ENCODE results near the gene PIGO.

Gene PIGO

DNA sequence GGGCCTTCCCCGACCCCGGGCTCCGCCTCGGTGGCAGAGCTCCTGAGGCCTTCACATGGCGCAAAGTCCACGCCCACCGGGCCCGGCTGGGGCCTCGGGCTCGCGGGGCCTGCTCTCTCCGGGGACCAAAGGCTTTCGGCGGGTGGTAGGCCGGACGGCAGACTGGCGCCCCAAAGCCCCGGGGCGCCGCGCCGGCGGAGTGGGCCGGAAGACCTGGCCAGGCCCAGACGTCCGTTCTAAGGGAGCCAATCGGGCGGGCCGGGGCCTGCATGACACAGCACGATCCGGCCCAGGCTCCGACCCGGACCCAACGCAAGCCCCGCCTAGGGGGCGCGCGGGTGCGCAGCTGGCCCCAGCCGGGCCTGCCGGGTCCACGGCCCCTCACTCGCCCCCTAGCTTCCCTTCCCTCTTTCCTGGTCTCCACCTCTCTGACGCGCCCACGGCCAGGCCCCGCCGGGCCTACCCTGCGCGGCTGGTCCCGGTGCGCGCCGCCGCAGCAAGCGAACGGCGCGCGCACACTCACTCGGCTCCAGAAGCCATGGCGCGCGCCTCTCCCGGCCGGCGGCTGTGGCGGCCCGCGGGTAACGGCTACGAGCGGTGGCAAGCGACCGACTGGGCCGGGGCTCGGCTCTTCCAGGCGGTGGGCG, 24.5 kb downstream of the PIGO start:
- ATAC-seq, result peak; percentile 81
- TF ChIP-seq OSR1 (CRISPR knock-in tag; IDR thresholded peaks at IDR 0.05) (no peak), ISL1 (CRISPR knock-in tag; IDR thresholded peaks at IDR 0.05) (no peak), ZFP3 (CRISPR knock-in tag; IDR thresholded peaks at IDR 0.05) (peak; percentile 62; the same call in 1 of the 2 replicates), ZFP30 (CRISPR knock-in tag; IDR thresholded peaks at IDR 0.05) (no peak), BACH2 (CRISPR knock-in tag; IDR thresholded peaks at IDR 0.05; ENCODE audit: borderline replicate concordance) (no peak), SNAI2 (CRISPR knock-in tag; IDR thresholded peaks at IDR 0.05) (no peak)
- TF ChIP-seq, protein P1, sequence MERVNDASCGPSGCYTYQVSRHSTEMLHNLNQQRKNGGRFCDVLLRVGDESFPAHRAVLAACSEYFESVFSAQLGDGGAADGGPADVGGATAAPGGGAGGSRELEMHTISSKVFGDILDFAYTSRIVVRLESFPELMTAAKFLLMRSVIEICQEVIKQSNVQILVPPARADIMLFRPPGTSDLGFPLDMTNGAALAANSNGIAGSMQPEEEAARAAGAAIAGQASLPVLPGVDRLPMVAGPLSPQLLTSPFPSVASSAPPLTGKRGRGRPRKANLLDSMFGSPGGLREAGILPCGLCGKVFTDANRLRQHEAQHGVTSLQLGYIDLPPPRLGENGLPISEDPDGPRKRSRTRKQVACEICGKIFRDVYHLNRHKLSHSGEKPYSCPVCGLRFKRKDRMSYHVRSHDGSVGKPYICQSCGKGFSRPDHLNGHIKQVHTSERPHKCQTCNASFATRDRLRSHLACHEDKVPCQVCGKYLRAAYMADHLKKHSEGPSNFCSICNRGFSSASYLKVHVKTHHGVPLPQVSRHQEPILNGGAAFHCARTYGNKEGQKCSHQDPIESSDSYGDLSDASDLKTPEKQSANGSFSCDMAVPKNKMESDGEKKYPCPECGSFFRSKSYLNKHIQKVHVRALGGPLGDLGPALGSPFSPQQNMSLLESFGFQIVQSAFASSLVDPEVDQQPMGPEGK (CRISPR knock-in tag; IDR thresholded peaks at IDR 0.05; ENCODE audit: borderline replicate concordance), result 0 out of 2 replicates have a peak, but pooled peaks have one; percentile 17

DNA sequence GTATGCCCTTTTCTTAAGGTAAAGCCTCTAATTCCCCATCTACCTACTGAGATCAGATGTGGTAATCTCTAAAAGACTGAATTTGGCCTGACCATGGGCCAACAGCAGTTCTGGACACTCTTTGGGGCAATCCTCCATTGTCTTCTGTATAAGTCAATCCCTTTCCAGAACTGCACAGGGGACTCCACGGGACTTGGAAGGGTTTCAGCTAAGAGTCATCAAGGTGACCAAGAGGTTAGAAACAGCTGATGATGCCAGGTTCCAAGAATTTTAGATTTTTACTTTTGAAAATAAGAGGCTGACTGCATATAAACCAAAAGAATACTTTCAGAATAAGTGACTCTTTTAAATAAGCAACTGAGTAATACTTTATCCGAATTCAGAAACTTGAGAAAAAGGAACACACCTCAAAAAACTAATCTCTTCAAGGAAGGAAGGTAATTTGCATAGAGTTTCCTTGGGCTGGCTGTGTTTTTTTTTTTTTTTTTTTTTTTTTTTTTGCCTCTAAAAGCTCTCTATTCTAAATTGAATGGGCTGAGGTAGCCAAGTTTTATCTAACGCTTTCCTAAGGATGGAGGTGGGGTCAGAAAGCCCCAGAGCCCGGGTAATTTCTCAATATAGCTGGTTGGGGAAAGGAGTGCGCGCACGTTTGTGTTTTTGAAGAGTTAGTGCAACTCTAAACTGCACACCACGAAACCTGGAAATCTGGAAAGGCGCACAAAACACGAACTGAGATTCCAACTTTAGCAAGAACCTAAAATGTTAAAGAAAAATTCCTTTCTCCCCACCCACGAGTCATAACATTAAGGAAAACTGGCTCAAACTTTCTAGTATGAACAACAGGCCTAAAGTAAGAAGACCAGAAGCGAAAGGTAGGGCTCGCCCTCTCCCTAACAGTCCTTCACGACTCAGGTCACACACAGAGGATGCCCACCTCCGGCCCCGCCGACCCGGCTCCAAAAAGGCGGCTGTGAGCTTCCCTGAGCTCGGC, 25.3 kb downstream of the PIGO start:
- no peak for TF ChIP-seq ZNF70 (CRISPR knock-in tag; IDR thresholded peaks at IDR 0.05)
- TF ChIP-seq TCF4 (CRISPR knock-in tag; IDR thresholded peaks at IDR 0.05; ENCODE audit: borderline replicate concordance), result no peak
- TF ChIP-seq, protein P2, sequence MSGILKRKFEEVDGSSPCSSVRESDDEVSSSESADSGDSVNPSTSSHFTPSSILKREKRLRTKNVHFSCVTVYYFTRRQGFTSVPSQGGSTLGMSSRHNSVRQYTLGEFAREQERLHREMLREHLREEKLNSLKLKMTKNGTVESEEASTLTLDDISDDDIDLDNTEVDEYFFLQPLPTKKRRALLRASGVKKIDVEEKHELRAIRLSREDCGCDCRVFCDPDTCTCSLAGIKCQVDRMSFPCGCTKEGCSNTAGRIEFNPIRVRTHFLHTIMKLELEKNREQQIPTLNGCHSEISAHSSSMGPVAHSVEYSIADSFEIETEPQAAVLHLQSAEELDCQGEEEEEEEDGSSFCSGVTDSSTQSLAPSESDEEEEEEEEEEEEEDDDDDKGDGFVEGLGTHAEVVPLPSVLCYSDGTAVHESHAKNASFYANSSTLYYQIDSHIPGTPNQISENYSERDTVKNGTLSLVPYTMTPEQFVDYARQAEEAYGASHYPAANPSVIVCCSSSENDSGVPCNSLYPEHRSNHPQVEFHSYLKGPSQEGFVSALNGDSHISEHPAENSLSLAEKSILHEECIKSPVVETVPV (CRISPR knock-in tag; IDR thresholded peaks at IDR 0.05), result no peak
- TF ChIP-seq RARB (CRISPR knock-in tag; IDR thresholded peaks at IDR 0.05), result no peak
- TF ChIP-seq ARNTL (CRISPR knock-in tag; IDR thresholded peaks at IDR 0.05; ENCODE audit: borderline replicate concordance, low read depth), result no peak
- no peak for TF ChIP-seq PPARA (CRISPR knock-in tag; IDR thresholded peaks at IDR 0.05; ENCODE audit: borderline replicate concordance)
- no peak for TF ChIP-seq GLIS3 (CRISPR knock-in tag; IDR thresholded peaks at IDR 0.05)
- TF ChIP-seq TOX (CRISPR knock-in tag; IDR thresholded peaks at IDR 0.05; ENCODE audit: borderline replicate concordance), result no peak
- ATAC-seq, result no peak

DNA sequence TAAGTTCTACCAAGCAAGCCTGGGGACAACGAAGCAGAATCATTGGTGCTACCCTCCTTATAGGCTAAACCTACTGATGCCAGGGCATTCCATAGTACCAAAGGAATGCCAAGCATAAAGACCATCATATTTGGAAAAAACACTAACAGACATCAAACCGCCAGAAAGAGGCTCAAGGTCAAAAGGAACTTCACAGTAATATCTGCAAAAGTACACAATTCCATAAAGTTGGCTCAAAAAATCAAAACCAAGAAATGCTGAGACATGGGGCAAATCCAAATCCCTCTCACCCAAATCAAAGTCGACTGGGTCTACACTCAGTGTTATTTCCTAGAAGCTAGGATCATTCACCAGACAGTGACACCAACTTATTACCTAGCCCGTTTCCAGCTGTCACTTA, 27.4 kb downstream of the PIGO start:
- no peak for ATAC-seq
- TF ChIP-seq RARB (CRISPR knock-in tag; IDR thresholded peaks at IDR 0.05) (no peak), ZNF8 (CRISPR knock-in tag; IDR thresholded peaks at IDR 0.05) (no peak), CSDC2 (CRISPR knock-in tag; IDR thresholded peaks at IDR 0.05) (no peak), SNAI2 (CRISPR knock-in tag; IDR thresholded peaks at IDR 0.05) (no peak), ZC3H10 (CRISPR knock-in tag; IDR thresholded peaks at IDR 0.05) (no peak), TOX (CRISPR knock-in tag; IDR thresholded peaks at IDR 0.05; ENCODE audit: borderline replicate concordance) (no peak)
- TF ChIP-seq, protein P2 (CRISPR knock-in tag; IDR thresholded peaks at IDR 0.05), result no peak

- ATAC-seq, result no peak
- TF ChIP-seq ZNF8 (CRISPR knock-in tag; IDR thresholded peaks at IDR 0.05) (no peak), ZC3H10 (CRISPR knock-in tag; IDR thresholded peaks at IDR 0.05) (no peak), PPARA (CRISPR knock-in tag; IDR thresholded peaks at IDR 0.05; ENCODE audit: borderline replicate concordance) (no peak), TOX (CRISPR knock-in tag; IDR thresholded peaks at IDR 0.05; ENCODE audit: borderline replicate concordance) (no peak), ZFP30 (CRISPR knock-in tag; IDR thresholded peaks at IDR 0.05) (no peak), ZNF565 (CRISPR knock-in tag; conservative IDR thresholded peaks at IDR 0.05; ENCODE audit: low read depth) (no peak), RARB (CRISPR knock-in tag; IDR thresholded peaks at IDR 0.05) (no peak), BACH2 (CRISPR knock-in tag; IDR thresholded peaks at IDR 0.05; ENCODE audit: borderline replicate concordance) (no peak), ARNTL (CRISPR knock-in tag; IDR thresholded peaks at IDR 0.05; ENCODE audit: borderline replicate concordance, low read depth) (no peak), GLIS3 (CRISPR knock-in tag; IDR thresholded peaks at IDR 0.05) (no peak), ISL1 (CRISPR knock-in tag; IDR thresholded peaks at IDR 0.05) (no peak), ZFP3 (CRISPR knock-in tag; IDR thresholded peaks at IDR 0.05) (no peak)
- TF ChIP-seq, protein P3, sequence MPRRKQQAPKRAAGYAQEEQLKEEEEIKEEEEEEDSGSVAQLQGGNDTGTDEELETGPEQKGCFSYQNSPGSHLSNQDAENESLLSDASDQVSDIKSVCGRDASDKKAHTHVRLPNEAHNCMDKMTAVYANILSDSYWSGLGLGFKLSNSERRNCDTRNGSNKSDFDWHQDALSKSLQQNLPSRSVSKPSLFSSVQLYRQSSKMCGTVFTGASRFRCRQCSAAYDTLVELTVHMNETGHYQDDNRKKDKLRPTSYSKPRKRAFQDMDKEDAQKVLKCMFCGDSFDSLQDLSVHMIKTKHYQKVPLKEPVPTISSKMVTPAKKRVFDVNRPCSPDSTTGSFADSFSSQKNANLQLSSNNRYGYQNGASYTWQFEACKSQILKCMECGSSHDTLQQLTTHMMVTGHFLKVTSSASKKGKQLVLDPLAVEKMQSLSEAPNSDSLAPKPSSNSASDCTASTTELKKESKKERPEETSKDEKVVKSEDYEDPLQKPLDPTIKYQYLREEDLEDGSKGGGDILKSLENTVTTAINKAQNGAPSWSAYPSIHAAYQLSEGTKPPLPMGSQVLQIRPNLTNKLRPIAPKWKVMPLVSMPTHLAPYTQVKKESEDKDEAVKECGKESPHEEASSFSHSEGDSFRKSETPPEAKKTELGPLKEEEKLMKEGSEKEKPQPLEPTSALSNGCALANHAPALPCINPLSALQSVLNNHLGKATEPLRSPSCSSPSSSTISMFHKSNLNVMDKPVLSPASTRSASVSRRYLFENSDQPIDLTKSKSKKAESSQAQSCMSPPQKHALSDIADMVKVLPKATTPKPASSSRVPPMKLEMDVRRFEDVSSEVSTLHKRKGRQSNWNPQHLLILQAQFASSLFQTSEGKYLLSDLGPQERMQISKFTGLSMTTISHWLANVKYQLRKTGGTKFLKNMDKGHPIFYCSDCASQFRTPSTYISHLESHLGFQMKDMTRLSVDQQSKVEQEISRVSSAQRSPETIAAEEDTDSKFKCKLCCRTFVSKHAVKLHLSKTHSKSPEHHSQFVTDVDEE (CRISPR knock-in tag; IDR thresholded peaks at IDR 0.05), result no peak
- TF ChIP-seq, protein P2 (CRISPR knock-in tag; IDR thresholded peaks at IDR 0.05), result no peak
- TF ChIP-seq, protein P1 (CRISPR knock-in tag; IDR thresholded peaks at IDR 0.05; ENCODE audit: borderline replicate concordance), result no peak
These were observed 29.3 kb downstream of the PIGO start for GRCh38 chr9:35067056-35067455.
